NT2/D1 (cell line): ENCODE measurements around the gene MYO3B.

ENCODE experiments used
- DNase-seq: peaks from one replicate; pipeline ENCODE4 v3.0.0-alpha.2; 2011; ENCODE audit warnings: low read depth, low spot score
- H3K27me3 ChIP-seq: 2 replicates; pipeline ENCODE4 v1.6.0; 2011; ENCODE audit warnings: mild to moderate bottlenecking; ENCODE audit not compliant: insufficient read length, insufficient read depth
- H3K36me3 ChIP-seq: 2 replicates; pipeline ENCODE4 v1.6.1; 2011; ENCODE audit warnings: mild to moderate bottlenecking, low read length, mixed read lengths; ENCODE audit not compliant: insufficient read depth, insufficient read length
- H3K4me1 ChIP-seq: 2 replicates; pipeline ENCODE4 v1.5.1; 2011; ENCODE audit not compliant: insufficient read depth, insufficient read length
- H3K4me3 ChIP-seq: 2 replicates; pipeline ENCODE4 v1.5.1; 2011; ENCODE audit warnings: low read depth; ENCODE audit not compliant: insufficient read length
- H3K9ac ChIP-seq: 2 replicates; pipeline ENCODE4 v1.6.0; 2011; ENCODE audit warnings: low read depth; ENCODE audit not compliant: insufficient read length
- H3K9me3 ChIP-seq: 2 replicates; pipeline ENCODE4 v1.5.1; 2011; ENCODE audit warnings: mild to moderate bottlenecking, low read length; ENCODE audit not compliant: insufficient read depth
- SUZ12 ChIP-seq: IDR thresholded peaks from 2 replicates; pipeline ENCODE4 v1.6.1; 2011; ENCODE audit not compliant: insufficient read length, insufficient read depth; ENCODE audit errors: extremely low read depth
- YY1 ChIP-seq: IDR thresholded peaks from 2 replicates; pipeline ENCODE4 v1.6.1; 2011; ENCODE audit not compliant: insufficient read length, insufficient read depth
- ZNF274 ChIP-seq: IDR thresholded peaks from 2 replicates; pipeline ENCODE4 v1.6.1; 2011; ENCODE audit warnings: mild to moderate bottlenecking, low read depth, low read length

The MYO3B gene

DNA sequence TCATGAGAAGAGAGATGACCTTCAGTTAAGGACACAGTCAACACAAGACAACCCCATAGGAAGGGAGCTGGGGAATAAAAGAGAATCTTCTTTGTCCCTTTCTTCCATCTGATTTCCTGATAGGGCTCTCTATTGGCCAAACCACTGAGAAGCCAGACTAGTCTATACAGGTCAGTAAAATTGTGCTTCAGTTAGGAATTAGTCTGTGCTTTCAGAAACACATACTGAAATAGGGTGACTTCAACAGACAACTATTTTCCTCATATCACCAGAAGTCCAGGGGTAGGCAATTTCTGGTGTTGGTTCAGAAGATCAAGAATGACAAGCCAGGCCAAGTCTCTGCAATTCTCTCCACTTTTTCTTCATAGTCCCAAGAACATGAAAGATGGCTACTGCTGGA, 385.5 kb downstream of the MYO3B start:
- no peak for DNase-seq
- no peak for TF ChIP-seq ZNF274
- TF ChIP-seq YY1 = no peak
- TF ChIP-seq SUZ12 = no peak
- Histone ChIP-seq H3K9ac (no peak overlapping the region), H3K4me3 (no peak overlapping the region), H3K36me3 (no peaks in the 10 kb centered on the region), H3K4me1 (no peaks in the 10 kb centered on the region), H3K27me3 (no peaks in the 10 kb centered on the region), H3K9me3 (no peaks in the 10 kb centered on the region)

GRCh38 chr2:170566138-170566537, 388.2 kb downstream of the MYO3B start:
- H3K4me1 ChIP-seq = no peaks in the 10 kb centered on the region
- H3K27me3 ChIP-seq = no peaks in the 10 kb centered on the region
- no peak for DNase-seq
- H3K9ac ChIP-seq = no peak overlapping the region
- H3K9me3 ChIP-seq = no peaks in the 10 kb centered on the region
- no peak overlapping the region for H3K4me3 ChIP-seq
- no peaks in the 10 kb centered on the region for H3K36me3 ChIP-seq
- TF ChIP-seq ZNF274 = no peak
- no peak for TF ChIP-seq YY1
- no peak for TF ChIP-seq SUZ12

DNA sequence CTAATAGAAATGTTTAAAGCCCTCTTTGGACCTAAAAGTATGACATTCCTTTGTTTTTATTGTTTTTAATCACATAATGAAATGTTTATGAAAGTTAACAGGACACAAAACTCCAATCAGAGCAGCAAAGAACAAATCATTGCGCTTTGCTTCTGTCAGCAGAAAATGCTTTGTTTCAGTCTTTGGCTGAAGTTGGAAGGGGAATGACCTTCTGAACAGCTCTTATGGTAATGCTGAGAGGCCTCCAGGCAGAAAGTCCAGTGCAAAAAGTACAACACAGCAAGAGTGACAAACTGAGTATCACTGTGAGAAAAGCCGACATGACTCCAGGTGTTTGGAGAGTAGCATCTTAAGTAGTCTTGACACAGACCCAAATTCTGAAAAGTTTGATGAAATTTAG, 389.5 kb downstream of the MYO3B start:
- Histone ChIP-seq H3K27me3 (no peaks in the 10 kb centered on the region), H3K9me3 (no peaks in the 10 kb centered on the region), H3K9ac (no peak overlapping the region), H3K36me3 (no peaks in the 10 kb centered on the region), H3K4me1 (no peaks in the 10 kb centered on the region), H3K4me3 (no peak overlapping the region)
- no peak for DNase-seq
- no peak for TF ChIP-seq ZNF274
- TF ChIP-seq SUZ12 = no peak
- no peak for TF ChIP-seq YY1

DNA sequence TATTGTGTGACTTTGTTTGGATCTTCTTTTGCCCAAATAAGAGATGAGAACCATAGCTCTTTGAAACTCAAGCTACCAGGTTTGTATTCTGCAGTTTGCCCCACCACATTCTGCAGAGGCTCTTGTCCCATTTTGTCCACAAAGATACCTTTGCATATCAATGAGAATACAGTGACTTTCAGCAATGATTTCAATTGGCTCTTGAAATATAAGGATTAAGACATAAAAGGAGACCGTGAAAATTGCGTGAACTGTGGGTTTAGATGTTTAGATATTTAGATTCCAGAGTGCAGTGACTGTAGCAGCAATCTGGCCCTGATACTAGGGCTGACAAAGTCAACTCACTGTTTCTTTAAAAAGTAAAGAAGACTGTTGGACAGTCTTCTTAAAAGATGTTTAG, 390.6 kb downstream of the MYO3B start:
- no peak overlapping the region for H3K9ac ChIP-seq
- no peaks in the 10 kb centered on the region for H3K4me1 ChIP-seq
- no peak for TF ChIP-seq SUZ12
- no peak for TF ChIP-seq ZNF274
- TF ChIP-seq YY1 = no peak
- H3K27me3 ChIP-seq = no peaks in the 10 kb centered on the region
- DNase-seq = no peak
- no peaks in the 10 kb centered on the region for H3K36me3 ChIP-seq
- no peaks in the 10 kb centered on the region for H3K9me3 ChIP-seq
- H3K4me3 ChIP-seq = no peak overlapping the region

DNA sequence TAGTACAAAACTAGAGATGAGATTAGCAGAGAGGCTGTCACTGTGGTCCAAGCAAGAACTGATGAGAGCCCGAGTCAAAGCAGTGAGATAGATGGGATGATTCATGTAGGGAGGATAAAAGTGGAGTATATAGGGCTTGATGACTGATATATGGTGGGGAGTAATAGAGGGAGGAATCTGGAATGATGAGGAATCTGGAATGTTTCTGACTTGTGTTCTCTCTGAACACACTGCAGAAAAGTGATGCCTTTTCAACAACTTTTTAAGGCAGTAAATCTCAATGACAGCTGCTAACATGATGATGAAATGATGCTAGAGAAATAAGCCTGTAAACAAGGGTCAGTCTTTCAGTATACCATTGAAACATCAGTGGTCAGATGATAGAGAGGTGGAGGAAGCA, 393.7 kb downstream of the MYO3B start:
- Histone ChIP-seq H3K9me3 (no peaks in the 10 kb centered on the region), H3K4me3 (no peak overlapping the region)
- TF ChIP-seq ZNF274 (no peak), YY1 (no peak), SUZ12 (no peak)

DNA sequence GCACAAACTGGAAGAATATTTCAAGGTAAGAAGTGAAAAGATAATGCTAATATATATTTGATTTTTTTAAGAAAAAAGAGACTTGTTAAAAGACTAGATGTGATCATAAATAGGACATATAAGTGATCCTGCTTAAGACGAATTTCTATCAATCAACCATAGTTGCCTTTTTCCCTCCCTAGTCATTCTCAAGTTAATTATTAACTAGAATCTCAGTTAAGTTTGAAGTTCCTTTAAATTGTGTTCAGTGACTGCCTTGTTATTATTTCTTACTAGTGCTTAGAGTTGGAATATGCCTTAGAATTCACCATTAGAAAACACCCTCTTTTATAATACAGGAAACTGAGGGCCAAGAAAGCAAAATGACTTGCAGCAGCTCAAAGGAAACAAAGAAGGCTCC, 395.7 kb downstream of the MYO3B start:
- TF ChIP-seq YY1 (no peak), ZNF274 (no peak), SUZ12 (no peak)
- no peaks in the 10 kb centered on the region for H3K4me1 ChIP-seq

More for the DNA sequence above, 393.7 kb downstream of the MYO3B start:
- Histone ChIP-seq H3K4me1 (no peaks in the 10 kb centered on the region), H3K36me3 (no peaks in the 10 kb centered on the region), H3K9ac (no peak overlapping the region), H3K27me3 (no peaks in the 10 kb centered on the region)
- DNase-seq = no peak

GRCh38 chr2:170576296-170576695, 398.3 kb downstream of the MYO3B start:
- Histone ChIP-seq H3K9me3 (no peaks in the 10 kb centered on the region), H3K9ac (no peak overlapping the region), H3K27me3 (no peaks in the 10 kb centered on the region), H3K4me3 (no peak overlapping the region), H3K4me1 (peaks cover 4% of the 10 kb centered on the region), H3K36me3 (no peaks in the 10 kb centered on the region)
- TF ChIP-seq SUZ12 = no peak
- TF ChIP-seq YY1 = no peak
- no peak for TF ChIP-seq ZNF274
- DNase-seq = no peak

More for the DNA sequence above, 395.7 kb downstream of the MYO3B start:
- Histone ChIP-seq H3K9ac (no peak overlapping the region), H3K9me3 (no peaks in the 10 kb centered on the region), H3K36me3 (no peaks in the 10 kb centered on the region), H3K27me3 (no peaks in the 10 kb centered on the region), H3K4me3 (no peak overlapping the region)
- no peak for DNase-seq

GRCh38 chr2:170577356-170577755, 399.4 kb downstream of the MYO3B start:
- no peaks in the 10 kb centered on the region for H3K9me3 ChIP-seq
- H3K4me1 ChIP-seq = peaks cover 4% of the 10 kb centered on the region
- no peak for DNase-seq
- TF ChIP-seq YY1 = no peak
- no peaks in the 10 kb centered on the region for H3K36me3 ChIP-seq
- H3K27me3 ChIP-seq = no peaks in the 10 kb centered on the region
- no peak overlapping the region for H3K4me3 ChIP-seq
- H3K9ac ChIP-seq = no peak overlapping the region
